Nucleus accumbens (tissue), 56 donors: ENCODE data around the gene ATP6V0A4.
A peak's percentile ranks its signal among the peaks of the same experiment; 100 is the strongest.
"Not testable (repeated sequence)": the region's sequence is repeated elsewhere in the genome, so short reads cannot be mapped to it uniquely, and the experiment has no call there.

Experiments
- DNase-seq, 56 donors: peaks; one replicate each; lab custom pipeline; 2025; lab: John Stamatoyannopoulos, UW

The ATP6V0A4 gene

DNA sequence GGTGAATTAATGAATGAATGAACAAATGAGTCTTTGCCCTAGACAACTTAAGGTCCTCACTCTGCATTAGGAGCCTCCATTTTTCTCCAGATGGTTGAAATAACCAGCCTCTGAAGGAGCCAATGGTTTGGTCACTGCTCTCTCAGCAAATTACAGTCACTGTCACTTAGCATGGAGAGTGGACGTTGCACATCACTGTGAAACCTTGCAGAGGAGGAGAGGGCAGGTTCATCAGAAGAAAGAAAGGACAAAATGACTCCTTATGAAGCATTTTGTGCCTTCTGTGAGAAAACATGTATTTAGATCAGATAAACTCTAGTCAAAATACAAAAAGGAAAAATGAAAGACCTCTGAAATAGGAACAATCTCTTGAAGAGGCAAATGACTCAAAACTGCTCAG lies 6.6 kb upstream of the ATP6V0A4 start:
- DNase-seq = no peak

GRCh38 chr7:138802706-138803105 lies 4.7 kb upstream of the ATP6V0A4 start:
- DNase-seq = no peak

DNA sequence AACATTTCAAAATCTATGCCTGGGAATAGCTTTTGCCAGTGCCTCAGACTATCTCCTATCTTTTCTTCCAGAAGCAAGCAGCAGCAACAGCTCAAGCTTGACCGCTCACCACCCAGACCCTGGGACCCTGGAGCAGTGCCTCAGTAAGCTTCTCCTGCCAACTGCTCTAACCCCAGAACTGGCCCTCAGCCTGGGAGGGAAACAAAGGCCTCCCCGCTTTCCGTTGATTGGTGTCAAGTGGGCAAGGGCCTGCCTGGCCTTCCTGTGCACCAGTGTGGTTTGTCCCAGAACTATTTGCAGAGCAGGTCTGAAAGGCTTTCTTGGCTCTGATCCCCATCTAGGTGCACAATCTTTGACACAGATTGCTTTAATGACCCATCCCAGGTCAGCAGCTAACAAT lies 3.3 kb upstream of the ATP6V0A4 start:
- DNase-seq = peak in 14 of 56 donors; percentile 2 to 56 (median 17)

DNA sequence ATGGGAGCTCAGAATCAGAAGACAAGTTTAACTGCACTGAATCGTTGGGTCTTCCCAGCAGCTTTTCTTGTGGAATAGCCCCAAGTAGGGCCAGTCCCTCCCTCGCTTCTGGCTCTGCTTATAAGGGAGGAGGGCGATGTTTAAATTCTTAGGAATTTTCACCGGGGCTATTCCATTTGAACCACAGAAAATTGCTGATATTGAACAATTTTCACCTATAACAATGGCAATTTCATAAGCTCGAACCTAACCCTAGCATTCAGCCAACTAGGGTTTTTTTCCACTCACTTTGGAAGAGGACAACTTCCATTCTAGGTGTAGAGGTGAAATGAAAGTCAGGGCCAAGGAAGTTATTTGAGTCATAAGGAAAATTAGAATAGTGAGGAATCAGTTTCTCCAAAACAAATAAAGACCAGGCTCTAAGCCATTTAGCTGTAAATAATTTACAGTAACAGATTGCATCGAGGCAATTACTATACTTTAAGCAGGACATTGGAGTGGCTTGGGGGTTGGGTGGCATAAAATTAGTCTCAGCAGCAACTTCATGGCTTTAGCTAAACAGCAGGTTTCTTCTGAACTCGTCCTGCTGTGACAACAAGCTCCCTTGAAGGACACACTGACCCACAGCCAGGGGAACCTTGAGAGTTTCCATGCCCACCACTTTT lies 1.5 kb upstream of the ATP6V0A4 start:
- no peak for DNase-seq

- no peak for DNase-seq
These were observed 840 bp upstream of the ATP6V0A4 start for GRCh38 chr7:138798836-138799235.

DNA sequence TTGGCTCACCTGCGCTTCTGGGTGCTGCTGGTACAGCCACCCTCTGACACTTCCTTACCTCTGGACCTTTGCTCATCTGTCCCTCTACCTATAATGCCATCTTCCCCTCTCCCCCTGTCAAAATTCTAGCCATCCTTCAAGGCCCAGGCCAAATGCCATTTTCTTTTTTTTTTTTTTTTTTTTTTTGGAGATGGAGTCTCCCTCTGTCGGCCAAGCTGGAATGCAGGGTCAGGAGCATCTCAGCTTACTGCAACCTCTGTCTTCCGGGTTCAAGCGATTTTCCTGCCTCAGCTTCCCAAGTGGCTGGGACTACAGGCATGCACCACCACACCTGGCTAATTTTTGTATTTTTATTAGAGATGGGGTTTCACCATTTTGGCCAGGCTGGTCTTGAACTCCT lies 950 bp downstream of the ATP6V0A4 start:
- DNase-seq = not testable (repeated sequence)

DNA sequence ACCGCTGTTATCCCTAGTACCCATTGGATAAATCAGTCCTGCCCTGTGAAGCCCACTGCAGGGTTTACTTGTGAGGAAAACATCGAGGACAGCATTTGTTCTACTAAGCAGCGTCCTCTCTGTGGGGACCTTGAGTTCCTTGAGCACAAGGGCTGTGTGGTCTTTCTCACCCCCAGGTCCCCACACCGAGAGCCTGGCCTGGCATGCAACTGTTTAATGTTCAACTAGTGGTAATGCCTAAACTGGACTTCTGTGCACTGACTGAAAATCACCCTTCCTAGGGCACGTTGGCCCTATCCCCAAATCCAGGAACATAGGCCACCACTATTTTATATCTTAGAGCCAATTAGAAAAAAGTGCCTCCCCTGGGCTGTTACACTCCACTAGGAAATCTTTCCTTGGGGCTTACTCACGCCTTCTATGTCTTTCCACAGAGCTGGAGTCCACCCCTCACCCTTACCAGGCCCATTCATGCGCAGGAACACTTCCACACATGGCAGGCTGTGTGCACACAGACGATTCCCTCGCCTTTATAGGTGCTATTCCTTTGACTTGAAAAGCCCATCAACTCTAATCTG lies 1.9 kb downstream of the ATP6V0A4 start:
- no peak for DNase-seq

DNA sequence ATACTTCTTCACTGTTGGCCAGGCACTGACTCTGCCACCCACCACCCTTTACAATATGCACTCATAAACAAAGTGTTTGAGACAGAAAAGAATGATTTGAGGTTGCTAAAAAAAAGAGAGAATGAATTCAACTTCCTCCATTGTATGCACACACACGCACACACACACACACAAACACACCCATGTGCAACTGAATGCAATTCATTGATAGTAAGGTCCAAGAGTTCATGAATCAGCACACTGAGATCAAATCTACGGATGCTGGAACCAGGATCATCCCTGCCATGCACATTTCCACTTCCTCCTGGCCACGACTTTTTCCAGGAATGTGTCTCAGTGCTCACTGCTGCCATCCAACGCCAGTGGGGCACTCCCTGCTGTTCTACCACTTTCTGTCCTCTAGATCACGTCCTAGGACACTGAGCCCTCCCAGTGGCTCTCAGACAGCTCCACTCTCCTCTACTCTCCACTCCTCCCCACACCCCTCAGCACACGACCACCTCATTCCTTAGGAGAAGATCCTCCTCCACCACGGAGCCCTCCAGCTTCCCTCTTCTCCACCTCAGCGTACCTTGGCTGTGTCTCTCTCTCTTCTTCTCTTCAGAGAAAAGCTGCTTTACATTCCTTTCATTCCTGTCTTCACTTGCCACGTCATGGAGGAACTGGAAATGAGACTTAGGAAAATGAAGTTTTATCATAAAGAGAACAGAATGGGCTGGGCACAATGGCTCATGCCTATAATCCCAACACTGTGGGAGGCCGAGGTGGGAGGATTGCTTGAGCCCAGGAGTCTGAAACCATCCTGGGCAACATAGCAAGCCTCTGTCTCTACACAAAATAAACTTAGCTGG lies 12.2 kb downstream of the ATP6V0A4 start:
- no peak for DNase-seq

DNA sequence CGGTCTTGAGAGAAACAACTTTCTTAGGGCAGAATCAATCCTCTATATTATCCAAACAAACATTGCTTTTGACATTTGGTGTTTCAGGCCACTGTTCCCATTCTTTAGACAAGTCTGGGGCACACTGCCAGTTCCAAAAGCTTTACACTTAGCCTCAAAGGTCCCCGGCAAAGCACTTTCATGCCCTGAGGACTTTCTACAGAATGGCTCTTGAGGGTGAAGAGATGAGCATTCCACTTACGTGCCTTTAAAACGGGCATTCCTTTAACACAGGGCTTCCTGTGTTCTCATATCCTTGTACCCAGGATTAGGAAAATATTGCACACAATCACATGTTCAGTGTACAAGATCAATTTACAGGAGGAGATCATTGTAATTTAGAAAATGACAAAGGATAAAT lies 13.3 kb downstream of the ATP6V0A4 start:
- DNase-seq = no peak

- DNase-seq = no peak
These were observed 17.0 kb downstream of the ATP6V0A4 start for GRCh38 chr7:138781004-138781403.

DNA sequence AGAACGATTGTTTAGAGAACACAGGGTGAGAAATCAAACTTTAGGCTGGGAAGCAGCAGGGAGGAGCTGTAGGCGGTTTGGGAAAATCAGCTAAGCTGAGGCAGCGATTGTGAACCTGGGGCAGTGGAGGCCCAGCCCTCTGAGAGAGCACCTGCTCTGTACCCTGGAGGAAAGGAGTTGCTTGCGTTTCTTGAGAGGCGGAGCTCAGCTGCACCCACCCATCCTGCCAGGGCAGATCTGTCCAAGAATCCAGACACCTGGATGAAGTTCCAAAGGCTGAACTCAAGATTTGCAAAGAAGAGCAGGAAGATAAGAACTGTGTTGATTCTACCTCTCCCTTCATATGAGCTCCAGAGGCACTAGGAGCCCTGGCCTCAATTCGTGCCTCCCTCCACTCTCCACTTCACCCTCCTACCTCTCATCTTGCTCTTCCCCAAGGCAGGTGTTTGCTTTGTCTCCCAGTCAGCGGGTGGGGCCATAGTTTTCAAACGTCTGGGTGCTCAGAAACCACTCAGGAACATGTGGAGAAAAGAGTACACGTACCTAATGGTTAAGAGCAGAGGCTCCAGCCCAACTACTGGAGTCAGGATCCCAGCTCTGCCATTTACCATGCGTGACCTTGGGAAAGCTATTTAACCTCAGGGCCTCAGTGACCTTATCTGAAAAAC lies 21.7 kb downstream of the ATP6V0A4 start:
- no peak for DNase-seq

- DNase-seq = no peak
These were observed 24.2 kb downstream of the ATP6V0A4 start for GRCh38 chr7:138773817-138774216.

- no peak for DNase-seq
These were observed 24.8 kb downstream of the ATP6V0A4 start for GRCh38 chr7:138773176-138773575.

- no peak for DNase-seq
These were observed 27.1 kb downstream of the ATP6V0A4 start for GRCh38 chr7:138770904-138771303.

- no peak for DNase-seq
These were observed 29.8 kb downstream of the ATP6V0A4 start for GRCh38 chr7:138768241-138768640.

DNA sequence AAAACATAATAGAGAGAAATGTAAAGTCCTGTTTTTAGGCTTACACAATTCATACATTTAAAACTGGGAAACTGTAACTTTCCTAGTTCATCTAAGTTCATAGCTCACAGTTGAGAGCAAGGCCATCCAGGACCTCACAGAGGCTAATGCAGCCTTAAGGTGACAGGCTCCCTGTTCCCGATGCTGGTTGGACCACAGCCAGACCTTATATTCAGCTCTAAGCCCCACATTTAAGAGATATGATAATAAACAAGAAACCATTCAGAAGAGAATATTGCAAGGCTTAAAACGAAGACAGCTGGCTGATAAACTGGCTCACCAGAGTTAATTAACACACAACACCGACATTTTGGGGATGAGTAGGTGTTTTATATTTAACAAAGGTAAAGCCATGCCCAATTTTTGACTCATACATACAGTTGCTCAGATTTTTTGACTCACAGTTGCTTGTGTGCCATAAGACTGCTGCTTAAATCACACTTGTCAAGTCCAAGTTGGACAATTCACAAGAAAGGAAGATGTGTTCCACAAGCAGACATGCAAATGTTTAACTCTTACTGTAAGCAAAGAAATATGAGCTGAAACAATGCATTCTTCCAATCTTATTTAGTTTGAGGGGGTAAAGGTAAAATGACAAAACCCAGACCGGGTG lies 41.3 kb downstream of the ATP6V0A4 start:
- DNase-seq = peak in 1 of 56 donors; percentile 3

GRCh38 chr7:138755842-138756590 lies 42.0 kb downstream of the ATP6V0A4 start:
- DNase-seq = peak in 1 of 56 donors; percentile 2

- no peak for DNase-seq
These were observed 42.7 kb downstream of the ATP6V0A4 start for GRCh38 chr7:138755331-138755747.

DNA sequence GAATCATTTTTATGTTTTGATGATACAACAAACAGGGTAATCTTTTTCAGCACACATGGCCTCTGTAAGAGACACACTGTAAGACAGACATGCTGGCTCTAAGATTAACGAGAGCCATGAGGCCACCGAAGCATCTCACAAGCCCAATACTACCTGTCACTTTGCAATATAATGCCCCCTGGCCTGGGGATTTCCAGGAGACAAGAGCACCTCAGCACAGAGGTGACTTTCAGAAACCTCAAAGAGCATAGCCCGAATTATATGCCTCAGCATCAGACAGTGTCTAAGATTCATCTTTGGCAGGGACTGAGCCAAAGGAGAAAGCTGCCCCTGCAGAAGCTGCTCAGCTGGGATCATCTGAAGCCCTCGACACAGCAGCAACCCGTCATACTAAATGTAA lies 44.4 kb downstream of the ATP6V0A4 start:
- DNase-seq = no peak

DNA sequence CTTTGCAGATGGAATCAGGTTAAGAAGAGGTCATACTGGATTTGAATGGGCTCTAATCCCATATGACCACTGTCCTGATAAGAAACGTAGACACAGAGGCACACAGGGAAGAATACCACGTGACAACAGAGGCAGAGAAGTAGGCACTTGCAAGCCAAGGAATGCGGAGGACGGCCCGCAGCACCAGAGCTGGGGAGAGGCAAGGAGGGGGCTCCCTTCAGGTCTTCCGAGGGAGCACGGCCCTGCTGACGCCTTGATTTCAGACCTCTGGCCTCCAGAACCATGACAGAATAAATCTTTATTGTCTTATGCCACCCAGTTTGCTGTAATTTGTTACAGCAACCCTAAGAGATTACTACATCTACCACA lies 44.9 kb downstream of the ATP6V0A4 start:
- DNase-seq = no peak
